Kidney epithelial cell (primary cell): Measurements from ENCODE around the gene TRERF1. TPM values are rescaled to one million over a fixed set of nuclear protein-coding genes. Genes with fewer than 3 reads are reported as not detected.

Source experiments
- DNase-seq: peaks from one replicate; pipeline ENCODE4 v3.0.0-alpha.2; 2010; ENCODE audit warnings: low read depth
- H3K27me3 ChIP-seq: 2 replicates; pipeline ENCODE4 v1.6.0; 2011; ENCODE audit warnings: low read length; ENCODE audit not compliant: control insufficient read depth, insufficient read depth
- H3K36me3 ChIP-seq: 2 replicates; pipeline ENCODE4 v1.5.1; 2011; ENCODE audit warnings: low read length; ENCODE audit not compliant: control insufficient read depth, insufficient read depth
- H3K4me3 ChIP-seq: 2 replicates; pipeline ENCODE4 v1.5.1; 2011; ENCODE audit warnings: low read depth, mild to moderate bottlenecking, control low read depth, low read length
- total RNA-seq: library from RNA; depleted of rRNA; stranded (reverse); fragments of >200 nt; gene quantifications from 2 replicates; pipeline ENCODE4 v1.2.3, GENCODE V29; 2015
- TF ChIP-seq, protein P1 (sequence below): IDR thresholded peaks from 2 replicates; pipeline ENCODE4 v1.5.1; 2011; ENCODE audit warnings: mild to moderate bottlenecking, moderate library complexity, low read length, control low read depth, inconsistent platforms; ENCODE audit not compliant: insufficient read depth, poor library complexity, severe bottlenecking

The TRERF1 gene
- total RNA-seq, 1 donor from 2014 or later: 1.4 TPM

GRCh38 chr6:42279966-42280629 is 171.6 kb downstream of the TRERF1 start:
- TF ChIP-seq, protein P1, sequence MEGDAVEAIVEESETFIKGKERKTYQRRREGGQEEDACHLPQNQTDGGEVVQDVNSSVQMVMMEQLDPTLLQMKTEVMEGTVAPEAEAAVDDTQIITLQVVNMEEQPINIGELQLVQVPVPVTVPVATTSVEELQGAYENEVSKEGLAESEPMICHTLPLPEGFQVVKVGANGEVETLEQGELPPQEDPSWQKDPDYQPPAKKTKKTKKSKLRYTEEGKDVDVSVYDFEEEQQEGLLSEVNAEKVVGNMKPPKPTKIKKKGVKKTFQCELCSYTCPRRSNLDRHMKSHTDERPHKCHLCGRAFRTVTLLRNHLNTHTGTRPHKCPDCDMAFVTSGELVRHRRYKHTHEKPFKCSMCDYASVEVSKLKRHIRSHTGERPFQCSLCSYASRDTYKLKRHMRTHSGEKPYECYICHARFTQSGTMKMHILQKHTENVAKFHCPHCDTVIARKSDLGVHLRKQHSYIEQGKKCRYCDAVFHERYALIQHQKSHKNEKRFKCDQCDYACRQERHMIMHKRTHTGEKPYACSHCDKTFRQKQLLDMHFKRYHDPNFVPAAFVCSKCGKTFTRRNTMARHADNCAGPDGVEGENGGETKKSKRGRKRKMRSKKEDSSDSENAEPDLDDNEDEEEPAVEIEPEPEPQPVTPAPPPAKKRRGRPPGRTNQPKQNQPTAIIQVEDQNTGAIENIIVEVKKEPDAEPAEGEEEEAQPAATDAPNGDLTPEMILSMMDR: no peak
- Histone ChIP-seq H3K4me3 (no peak overlapping the region), H3K27me3 (no peaks in the 10 kb centered on the region), H3K36me3 (peaks cover 2% of the 10 kb centered on the region)
- DNase-seq: no peak

- DNase-seq: no peak
- Histone ChIP-seq H3K27me3 (no peaks in the 10 kb centered on the region), H3K36me3 (peaks cover 2% of the 10 kb centered on the region), H3K4me3 (no peak overlapping the region)
- TF ChIP-seq, protein P1: no peak
Measured at GRCh38 chr6:42279144-42279781, 172.5 kb downstream of the TRERF1 start.

DNA sequence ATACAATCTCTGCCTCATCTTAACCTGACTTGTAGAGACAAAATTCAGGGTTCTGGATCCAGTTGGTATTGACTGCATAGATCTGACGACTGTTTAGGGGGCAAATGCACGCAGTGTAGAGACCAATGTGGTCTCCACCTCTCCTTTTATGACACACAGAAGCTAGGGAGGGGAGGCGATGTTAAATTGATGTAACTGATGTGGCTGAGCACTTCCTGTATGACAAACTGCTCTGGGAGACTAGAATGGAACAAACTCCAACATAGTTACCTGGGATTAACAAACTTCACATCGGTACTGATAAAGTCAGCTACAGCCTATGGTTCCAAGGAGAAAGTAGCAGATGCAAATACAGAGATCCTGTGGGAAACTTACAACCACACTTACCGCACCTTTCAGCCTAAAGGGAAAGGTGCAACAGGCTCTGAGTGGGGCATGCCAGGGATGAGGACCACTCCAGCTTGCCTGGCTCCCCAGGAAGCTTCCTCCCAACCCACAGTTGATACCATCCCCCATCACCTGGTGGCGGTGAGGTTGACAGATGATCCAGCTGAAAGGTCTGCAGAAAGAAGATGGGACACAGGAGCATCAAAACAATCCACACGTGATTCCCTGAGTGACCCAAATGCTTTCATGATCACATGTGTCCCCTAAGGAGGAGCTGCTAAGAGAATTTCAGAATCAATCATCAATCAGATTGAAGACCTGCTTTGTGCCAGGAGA is 173.4 kb downstream of the TRERF1 start:
- no peak for DNase-seq
- TF ChIP-seq, protein P1: no peak
- Histone ChIP-seq H3K36me3 (peaks cover 2% of the 10 kb centered on the region), H3K27me3 (no peaks in the 10 kb centered on the region), H3K4me3 (no peak overlapping the region)

DNA sequence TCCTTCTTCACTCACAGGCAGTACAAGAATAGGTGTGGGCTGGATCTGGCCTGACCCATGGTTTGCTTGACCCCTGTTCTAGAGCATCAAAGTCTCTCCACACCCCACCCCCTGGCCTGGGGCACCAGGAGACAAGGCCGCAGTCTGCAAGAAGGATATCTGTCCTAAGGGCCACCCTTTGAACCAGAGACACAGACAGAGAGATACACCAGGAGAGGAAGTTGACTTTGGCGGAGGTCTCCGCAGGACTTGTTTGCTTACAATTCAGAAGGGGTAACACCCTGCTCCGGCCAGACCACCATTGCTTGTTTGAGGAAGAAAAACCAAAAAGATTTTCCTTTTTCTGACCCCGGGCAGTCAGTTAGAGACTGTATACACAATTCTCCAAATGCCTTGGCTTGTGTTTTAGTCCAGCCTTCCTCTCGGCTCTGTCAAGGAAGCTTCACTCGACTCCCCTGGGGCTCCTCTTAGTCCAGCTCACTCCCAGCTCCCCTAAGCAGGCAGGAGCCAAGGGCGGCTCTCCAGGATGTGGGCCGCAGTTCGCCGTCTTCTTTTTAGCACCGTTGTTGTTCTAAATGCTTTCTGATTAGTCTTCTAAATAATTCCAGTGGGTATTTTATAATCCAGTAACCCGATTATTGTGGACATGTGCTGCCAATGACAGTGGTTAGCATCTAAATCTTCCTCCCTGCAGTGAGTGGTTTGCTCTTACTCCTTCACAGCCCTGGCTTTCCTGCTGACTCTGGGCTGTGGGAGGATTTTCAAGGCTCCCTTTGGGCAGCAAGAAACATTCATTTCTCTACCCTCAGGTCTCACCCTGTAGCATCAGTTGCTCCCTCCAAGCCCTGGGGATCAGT is 175.5 kb downstream of the TRERF1 start:
- TF ChIP-seq, protein P1: no peak
- peaks cover 2% of the 10 kb centered on the region for H3K36me3 ChIP-seq
- H3K4me3 ChIP-seq: no peak overlapping the region
- H3K27me3 ChIP-seq: no peaks in the 10 kb centered on the region
- no peak for DNase-seq

- Histone ChIP-seq H3K4me3 (no peak overlapping the region), H3K36me3 (peaks cover 2% of the 10 kb centered on the region), H3K27me3 (no peaks in the 10 kb centered on the region)
- TF ChIP-seq, protein P1: no peak
- DNase-seq: no peak
Measured at GRCh38 chr6:42275376-42276033, 176.2 kb downstream of the TRERF1 start.
